IMR-90 (cell line): ENCODE results near the gene HVCN1. TPM values are rescaled to one million over a fixed set of nuclear protein-coding genes. Genes with fewer than 3 reads are reported as not detected.

Source experiments
- ATAC-seq: fragments of 200-7000 bp; cut with Tn5 transposase; 2 replicates; pipeline ENCODE4 v1.9.1; 2020; ENCODE audit warnings: low read depth, mild to moderate bottlenecking, moderate library complexity
- BruUV-seq: library from RNA; stranded (reverse); fragments of 400-500 nt; replicated peaks from 2 replicates; lab custom pipeline; 2021; lab: Mats Ljungman, UMichigan
- CTCF ChIA-PET: fragments of 300-600 bp; formaldehyde crosslinking; extraction: SDS; loops from one replicate; lab custom pipeline; 2021; ENCODE audit warnings: antibody characterized with exemption; lab: Yijun Ruan, JAX
- POLR2A ChIA-PET: fragments of 300-600 bp; sonication (Branson Sonifier 250); formaldehyde crosslinking; loops from one replicate; lab custom pipeline; 2022; ENCODE audit warnings: antibody characterized with exemption; ENCODE audit not compliant: unreplicated experiment; lab: Charles Lee
- DNase-seq: peaks from one replicate; pipeline ENCODE4 v3.0.0; 2013
- H2AFZ ChIP-seq: replicated peaks from 2 replicates; pipeline ENCODE3; 2013; ENCODE audit warnings: low read length, mild to moderate bottlenecking; ENCODE audit not compliant: poor library complexity
- H2AK5ac ChIP-seq: 2 replicates; pipeline ENCODE4 v1.6.1; 2013; ENCODE audit warnings: low read depth, low read length, inconsistent platforms
- H2AK9ac ChIP-seq: replicated peaks from 2 replicates; pipeline ENCODE3; 2013; ENCODE audit warnings: mild to moderate bottlenecking, low read depth, low read length, moderate library complexity; ENCODE audit not compliant: poor library complexity
- H2BK120ac ChIP-seq: 2 replicates; pipeline ENCODE4 v1.6.1; 2013; ENCODE audit warnings: low read depth, low read length, inconsistent platforms
- H2BK15ac ChIP-seq: 3 replicates; pipeline ENCODE4 v1.6.1; 2013; ENCODE audit warnings: low read depth, low read length, inconsistent platforms
- H2BK20ac ChIP-seq: 2 replicates; pipeline ENCODE4 v1.6.1; 2013; ENCODE audit warnings: low read depth, mild to moderate bottlenecking, inconsistent platforms, low read length, moderate library complexity
- H2BK5ac ChIP-seq: 2 replicates; pipeline ENCODE4 v1.6.1; 2013; ENCODE audit warnings: mild to moderate bottlenecking, low read depth, low read length, inconsistent platforms; ENCODE audit not compliant: poor library complexity, severe bottlenecking
- H3K14ac ChIP-seq: replicated peaks from 2 replicates; pipeline ENCODE4 v1.6.1; 2013; ENCODE audit warnings: low read depth, low read length, inconsistent platforms
- H3K18ac ChIP-seq: 2 replicates; pipeline ENCODE4 v1.6.1; 2013; ENCODE audit warnings: low read depth, low read length, control low read depth
- H3K23ac ChIP-seq: 2 replicates; pipeline ENCODE4 v1.6.1; 2013; ENCODE audit warnings: low read depth, low read length, inconsistent platforms
- H3K27ac ChIP-seq: 2 replicates; pipeline ENCODE4 v1.5.1; 2013; ENCODE audit warnings: mild to moderate bottlenecking, control low read depth, low read length; ENCODE audit not compliant: insufficient read depth
- H3K27me3 ChIP-seq: 2 replicates; pipeline ENCODE4 v1.6.1; 2013; ENCODE audit warnings: low read length; ENCODE audit not compliant: control insufficient read depth, insufficient read depth
- H3K36me3 ChIP-seq: 2 replicates; pipeline ENCODE4 v1.6.1; 2013; ENCODE audit warnings: low read length, mixed read lengths; ENCODE audit not compliant: control insufficient read depth, insufficient read depth
- H3K4ac ChIP-seq: 2 replicates; pipeline ENCODE4 v1.6.1; 2013; ENCODE audit warnings: low read depth, low read length, inconsistent platforms
- H3K4me1 ChIP-seq: 2 replicates; pipeline ENCODE4 v1.6.1; 2013; ENCODE audit warnings: low read length, mixed read lengths; ENCODE audit not compliant: control insufficient read depth, insufficient read depth
- H3K4me2 ChIP-seq: 2 replicates; pipeline ENCODE4 v1.6.1; 2013; ENCODE audit warnings: low read depth, mild to moderate bottlenecking, control low read depth, low read length, moderate library complexity
- H3K4me3 ChIP-seq: 2 replicates; pipeline ENCODE4 v1.5.1; 2013; ENCODE audit warnings: low read depth, mild to moderate bottlenecking, control low read depth, low read length, moderate library complexity; ENCODE audit not compliant: insufficient read depth
- H3K56ac ChIP-seq: 2 replicates; pipeline ENCODE4 v1.6.1; 2013; ENCODE audit warnings: low read length, inconsistent platforms; ENCODE audit not compliant: insufficient read depth; ENCODE audit errors: extremely low read depth
- H3K79me1 ChIP-seq, 2 experiments: 2 replicates each; pipeline ENCODE4 v1.6.1; 2013; ENCODE audit warnings: low read length in 2 of 2, inconsistent platforms in 1 of 2, low read depth in 1 of 2
- H3K9ac ChIP-seq: 2 replicates; pipeline ENCODE4 v1.6.1; 2013; ENCODE audit warnings: low read depth, low read length, control low read depth
- H3K9me1 ChIP-seq: 2 replicates; pipeline ENCODE4 v1.6.1; 2013; ENCODE audit warnings: low read length, inconsistent platforms; ENCODE audit not compliant: insufficient read depth
- H3K9me3 ChIP-seq: 2 replicates; pipeline ENCODE4 v1.6.1; 2013; ENCODE audit warnings: low read length; ENCODE audit not compliant: control insufficient read depth, insufficient read depth
- H4K20me1 ChIP-seq: 2 replicates; pipeline ENCODE4 v1.6.1; 2013; ENCODE audit warnings: low read length, inconsistent platforms; ENCODE audit not compliant: insufficient read depth
- H4K5ac ChIP-seq: 2 replicates; pipeline ENCODE4 v1.6.1; 2013; ENCODE audit warnings: mild to moderate bottlenecking, low read depth, low read length, control low read depth
- H4K8ac ChIP-seq, 2 experiments: 2 replicates each; pipeline ENCODE4 v1.6.1; 2013; ENCODE audit warnings: low read depth in 2 of 2, low read length in 2 of 2, control low read depth in 1 of 2, inconsistent platforms in 1 of 2
- H4K91ac ChIP-seq: 2 replicates; pipeline ENCODE4 v1.6.1; 2013; ENCODE audit warnings: low read depth, low read length, inconsistent platforms; ENCODE audit not compliant: insufficient read depth
- CHD1 ChIP-seq: IDR thresholded peaks from 2 replicates; pipeline ENCODE4 v1.6.1; 2012; ENCODE audit warnings: low read depth, low read length, improper control_type of control experiment
- SMC3 ChIP-seq: fragments of 150-350 bp; IDR thresholded peaks from 2 replicates; pipeline ENCODE4 v1.6.1; 2016; ENCODE audit warnings: low read depth, mild to moderate bottlenecking, antibody characterized with exemption, low read length, moderate library complexity
- WGBS, 2 experiments: methylation state at CpG; one replicate each; pipeline versions ENCODE4 v1.1.5 to v1.1.7; 2013; ENCODE audit warnings: missing lambda C conversion rate in 2 of 2; ENCODE audit not compliant: insufficient read length in 1 of 2; ENCODE audit errors: extremely low coverage in 2 of 2; 5-methylcytosine and 5-hydroxymethylcytosine counted together
- dilution Hi-C: fragments of 300-500 bp; cut with HindIII; formaldehyde crosslinking; loops from one replicate; pipeline ENCODE4 v1.14.3; 2018; ENCODE audit warnings: low sequenced_read_pairs; ENCODE audit not compliant: unreplicated experiment
- in situ Hi-C: fragments of 300-500 bp; cut with MboI; formaldehyde crosslinking; loops from 3 replicates; pipeline ENCODE4 v1.14.3; 2019; ENCODE audit warnings: low sequenced_read_pairs, inconsistent platforms, mixed read lengths
- intact Hi-C: fragments of 100-400 bp; cut with micrococcal nuclease; formaldehyde crosslinking; loops from 2 replicates; pipeline ENCODE4 v1.10.0; 2022
- polyA plus RNA-seq, 3 experiments: library from polyadenylated mRNA; depleted of rRNA; stranded (reverse); fragments of >200 nt; gene quantifications; 2 replicates each; pipeline ENCODE4 v1.2.3, GENCODE V29; 2012; ENCODE audit warnings: low replicate concordance in 1 of 3
- total RNA-seq: library from RNA; depleted of rRNA; stranded (reverse); fragments of >200 nt; gene quantifications from 2 replicates; pipeline ENCODE4 v1.2.3, GENCODE V29; 2012

Gene HVCN1
- total and polyA plus RNA-seq, 2 of the 4 experiments (the other 2 are of a cell fraction): 1.9 to 2.0 TPM

DNA sequence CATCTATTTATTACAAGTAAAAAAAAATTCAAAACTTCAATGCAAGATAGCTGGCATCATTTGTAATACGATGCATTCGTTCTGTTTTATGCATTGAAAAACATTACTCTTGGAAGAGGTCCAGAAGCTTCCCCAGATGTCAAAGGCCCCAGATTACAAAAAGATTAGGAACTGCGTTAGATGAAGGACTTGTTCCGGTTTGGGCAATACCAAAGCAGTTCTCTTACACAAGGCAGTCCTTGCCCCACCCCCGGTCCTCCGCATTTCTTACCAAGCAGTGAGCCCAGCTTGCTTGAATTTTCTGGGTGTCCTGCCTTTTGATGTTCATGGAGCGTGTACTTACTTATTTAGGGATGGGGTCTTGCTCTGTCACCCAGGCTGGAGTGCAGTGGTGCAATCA lies 4.8 kb upstream of the HVCN1 start:
- no peaks in the 10 kb centered on the region for H3K9me1 ChIP-seq
- in situ Hi-C loops (no loop called here), dilution Hi-C loops (no loop called here), intact Hi-C loops (no loop called here)
- no peak for TF ChIP-seq CHD1
- no peak for TF ChIP-seq SMC3
- no peaks in the 10 kb centered on the region for H4K20me1 ChIP-seq
- no peak overlapping the region for H2BK20ac ChIP-seq
- no peak overlapping the region for H2BK120ac ChIP-seq
- ATAC-seq (no peak), DNase-seq (no peak)
- H4K8ac ChIP-seq: no peak overlapping the region
- H3K18ac ChIP-seq: no peak overlapping the region
- H3K4me1 ChIP-seq: peaks cover 4% of the 10 kb centered on the region; the same call in 1 of the 2 replicates
- H3K9me3 ChIP-seq: no peaks in the 10 kb centered on the region
- H2BK5ac ChIP-seq: no peak overlapping the region
- no peak overlapping the region for H2BK15ac ChIP-seq
- H3K79me1 ChIP-seq: no peaks in the 10 kb centered on the region
- H3K4me3 ChIP-seq: no peak overlapping the region
- H3K23ac ChIP-seq: no peak overlapping the region
- no CpG with 5 or more reads among the region's 7 CpGs for WGBS, 2 experiments
- H4K5ac ChIP-seq: no peak overlapping the region
- H2AK9ac ChIP-seq: no peak overlapping the region
- H2AK5ac ChIP-seq: no peak overlapping the region
- BruUV-seq: no TSS peak
- no peak overlapping the region for H3K4ac ChIP-seq
- no peak overlapping the region for H3K14ac ChIP-seq
- no peak overlapping the region for H3K27ac ChIP-seq
- H2AFZ ChIP-seq: no peak overlapping the region
- ChIA-PET POLR2A (no interaction called here), CTCF (interaction anchor here (0.6 kb wide), 1 partner anchor 42 kb away, joined by 4 read pairs; no protein-coding TSS in a partner anchor)
- H4K91ac ChIP-seq: no peak overlapping the region
- peaks cover 3% of the 10 kb centered on the region; the same call in 1 of the 2 replicates for H3K27me3 ChIP-seq
- no peak overlapping the region for H3K9ac ChIP-seq
- H3K4me2 ChIP-seq: no peak overlapping the region
- H3K56ac ChIP-seq: no peak overlapping the region
- no peaks in the 10 kb centered on the region for H3K36me3 ChIP-seq
